Endothelial cell (in vitro differentiated cells): ENCODE measurements around the gene CDRT4. TPM values are rescaled to one million over a fixed set of nuclear protein-coding genes. Genes with fewer than 3 reads are reported as not detected.

Experiments
- DNase-seq: peaks from one replicate; pipeline ENCODE4 v3.0.0; 2021; ENCODE audit warnings: low spot score
- H3K27ac Mint-ChIP-seq: one replicate; pipeline ENCODE4 v1.8.0; 2021; ENCODE audit warnings: mixed read lengths, inconsistent platforms; ENCODE audit not compliant: unreplicated experiment
- H3K27me3 Mint-ChIP-seq: one replicate; pipeline ENCODE4 v1.8.0; 2021; ENCODE audit warnings: mild to moderate bottlenecking, moderate library complexity, mixed read lengths, inconsistent platforms; ENCODE audit not compliant: unreplicated experiment
- H3K36me3 Mint-ChIP-seq: one replicate; pipeline ENCODE4 v1.8.0; 2021; ENCODE audit warnings: mild to moderate bottlenecking, low read depth, mixed read lengths, inconsistent platforms; ENCODE audit not compliant: unreplicated experiment
- H3K4me1 Mint-ChIP-seq: one replicate; pipeline ENCODE4 v1.8.0; 2021; ENCODE audit warnings: mild to moderate bottlenecking, mixed read lengths, inconsistent platforms; ENCODE audit not compliant: unreplicated experiment
- H3K4me3 Mint-ChIP-seq: one replicate; pipeline ENCODE4 v1.8.0; 2021; ENCODE audit warnings: mild to moderate bottlenecking, mixed read lengths, inconsistent platforms; ENCODE audit not compliant: unreplicated experiment
- H3K9me3 Mint-ChIP-seq: one replicate; pipeline ENCODE4 v1.8.0; 2021; ENCODE audit warnings: mixed read lengths, inconsistent platforms; ENCODE audit not compliant: unreplicated experiment
- total RNA-seq: library from RNA; stranded (reverse); fragmentation: NEBNext Ultra II Directional; extraction: Animal tissue kit (Norgen Biotek cat#: 25700); gene quantifications from one replicate; pipeline ENCODE4 v1.2.1, GENCODE V29; 2021; ENCODE audit not compliant: unreplicated experiment
- TF ChIP-seq, protein P1 (sequence below): fragments of 200-600 bp; sonication (generic); IDR thresholded peaks from one replicate; pipeline ENCODE4 v1.5.0; 2021; ENCODE audit warnings: antibody characterized with exemption; ENCODE audit not compliant: unreplicated experiment

Gene CDRT4
- total RNA-seq, 1 donor from 2014 or later: 11.7 TPM

DNA sequence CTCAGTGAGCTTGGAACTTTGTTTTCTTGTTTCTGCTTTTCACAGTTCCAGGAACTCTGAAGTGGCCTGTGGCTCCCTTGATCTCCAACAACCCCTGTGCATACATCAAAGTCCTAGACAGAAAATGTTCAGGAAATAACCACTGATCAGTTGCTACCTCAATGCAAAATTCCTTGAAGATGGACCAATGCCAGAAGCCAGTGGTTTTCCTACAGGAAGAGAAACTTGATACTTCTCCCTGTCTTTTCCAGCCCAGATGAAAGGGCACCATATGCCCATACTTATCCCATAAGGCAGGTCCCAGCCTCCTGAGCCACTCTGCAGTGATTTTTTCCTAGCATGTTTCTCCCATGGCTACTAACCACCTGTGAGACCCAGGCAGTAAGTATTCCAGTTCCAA lies 12.3 kb upstream of the CDRT4 start:
- peaks cover 62% of the 10 kb centered on the region for H3K4me1 Mint-ChIP-seq

GRCh38 chr17:15478845-15479244 lies 11.4 kb upstream of the CDRT4 start:
- Mint-ChIP-seq H3K4me3 (peak overlapping the region; percentile 21), H3K9me3 (no peaks in the 10 kb centered on the region), H3K27ac (peak overlapping the region; percentile 92), H3K27me3 (no peaks in the 10 kb centered on the region), H3K4me1 (peaks cover 56% of the 10 kb centered on the region), H3K36me3 (peaks cover 3% of the 10 kb centered on the region)
- no peak for DNase-seq
- TF ChIP-seq, protein P1, sequence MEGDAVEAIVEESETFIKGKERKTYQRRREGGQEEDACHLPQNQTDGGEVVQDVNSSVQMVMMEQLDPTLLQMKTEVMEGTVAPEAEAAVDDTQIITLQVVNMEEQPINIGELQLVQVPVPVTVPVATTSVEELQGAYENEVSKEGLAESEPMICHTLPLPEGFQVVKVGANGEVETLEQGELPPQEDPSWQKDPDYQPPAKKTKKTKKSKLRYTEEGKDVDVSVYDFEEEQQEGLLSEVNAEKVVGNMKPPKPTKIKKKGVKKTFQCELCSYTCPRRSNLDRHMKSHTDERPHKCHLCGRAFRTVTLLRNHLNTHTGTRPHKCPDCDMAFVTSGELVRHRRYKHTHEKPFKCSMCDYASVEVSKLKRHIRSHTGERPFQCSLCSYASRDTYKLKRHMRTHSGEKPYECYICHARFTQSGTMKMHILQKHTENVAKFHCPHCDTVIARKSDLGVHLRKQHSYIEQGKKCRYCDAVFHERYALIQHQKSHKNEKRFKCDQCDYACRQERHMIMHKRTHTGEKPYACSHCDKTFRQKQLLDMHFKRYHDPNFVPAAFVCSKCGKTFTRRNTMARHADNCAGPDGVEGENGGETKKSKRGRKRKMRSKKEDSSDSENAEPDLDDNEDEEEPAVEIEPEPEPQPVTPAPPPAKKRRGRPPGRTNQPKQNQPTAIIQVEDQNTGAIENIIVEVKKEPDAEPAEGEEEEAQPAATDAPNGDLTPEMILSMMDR: no peak

More for the DNA sequence above, 12.3 kb upstream of the CDRT4 start:
- no peaks in the 10 kb centered on the region for H3K9me3 Mint-ChIP-seq
- peaks cover 4% of the 10 kb centered on the region for H3K27me3 Mint-ChIP-seq
- no peak for DNase-seq
- no peak overlapping the region for H3K4me3 Mint-ChIP-seq
- TF ChIP-seq, protein P1: no peak
- H3K36me3 Mint-ChIP-seq: peaks cover 3% of the 10 kb centered on the region
- H3K27ac Mint-ChIP-seq: peak overlapping the region; percentile 92

- no peaks in the 10 kb centered on the region for H3K27me3 Mint-ChIP-seq
- H3K4me1 Mint-ChIP-seq: peaks cover 37% of the 10 kb centered on the region
- TF ChIP-seq, protein P1: no peak
- H3K9me3 Mint-ChIP-seq: no peaks in the 10 kb centered on the region
- no peak overlapping the region for H3K4me3 Mint-ChIP-seq
- no peak overlapping the region for H3K27ac Mint-ChIP-seq
- no peak for DNase-seq
- peaks cover 6% of the 10 kb centered on the region for H3K36me3 Mint-ChIP-seq
Observed at GRCh38 chr17:15475631-15476354, 8.4 kb upstream of the CDRT4 start.

- no peak overlapping the region for H3K27ac Mint-ChIP-seq
- H3K9me3 Mint-ChIP-seq: no peaks in the 10 kb centered on the region
- peaks cover 6% of the 10 kb centered on the region for H3K36me3 Mint-ChIP-seq
- no peak for DNase-seq
- H3K4me1 Mint-ChIP-seq: peaks cover 26% of the 10 kb centered on the region
- no peaks in the 10 kb centered on the region for H3K27me3 Mint-ChIP-seq
- H3K4me3 Mint-ChIP-seq: no peak overlapping the region
- TF ChIP-seq, protein P1: no peak
Observed at GRCh38 chr17:15472891-15473290, 5.5 kb upstream of the CDRT4 start.

- H3K27me3 Mint-ChIP-seq: no peaks in the 10 kb centered on the region
- peaks cover 13% of the 10 kb centered on the region for H3K4me1 Mint-ChIP-seq
- DNase-seq: no peak
- TF ChIP-seq, protein P1: no peak
- no peak overlapping the region for H3K4me3 Mint-ChIP-seq
- H3K36me3 Mint-ChIP-seq: peaks cover 6% of the 10 kb centered on the region
- H3K27ac Mint-ChIP-seq: no peak overlapping the region
- H3K9me3 Mint-ChIP-seq: no peaks in the 10 kb centered on the region
Observed at GRCh38 chr17:15470536-15470935, 3.1 kb upstream of the CDRT4 start.
